Fibroblast of lung (primary cell): ENCODE results near the gene ANKFY1. TPM values are rescaled to one million over a fixed set of nuclear protein-coding genes. Genes with fewer than 3 reads are reported as not detected.

ENCODE experiments used
- DNase-seq, 2 donors: peaks; one replicate each; pipeline versions ENCODE4 v3.0.0 to v3.0.0-alpha.2; 2010; ENCODE audit warnings: low read depth in 2 of 2
- H2AFZ ChIP-seq: 2 replicates; pipeline ENCODE4 v1.5.1; 2012; ENCODE audit warnings: low read length, control low read depth, inconsistent platforms
- H3K27ac ChIP-seq: 2 replicates; pipeline ENCODE4 v1.5.1; 2011; ENCODE audit warnings: low read length, control low read depth; ENCODE audit not compliant: insufficient read depth
- H3K27me3 ChIP-seq: 2 replicates; pipeline ENCODE4 v1.5.1; 2011; ENCODE audit warnings: mild to moderate bottlenecking, low read length; ENCODE audit not compliant: control insufficient read depth, insufficient read depth
- H3K36me3 ChIP-seq: 2 replicates; pipeline ENCODE4 v1.5.1; 2011; ENCODE audit warnings: low read length; ENCODE audit not compliant: control insufficient read depth, insufficient read depth
- H3K4me1 ChIP-seq: 2 replicates; pipeline ENCODE4 v1.5.1; 2011; ENCODE audit warnings: low read length; ENCODE audit not compliant: control insufficient read depth, insufficient read depth; ENCODE audit errors: extremely low read depth
- H3K4me2 ChIP-seq: 2 replicates; pipeline ENCODE4 v1.5.1; 2011; ENCODE audit warnings: low read length, control low read depth; ENCODE audit not compliant: insufficient read depth; ENCODE audit errors: extremely low read depth
- H3K4me3 ChIP-seq, 4 experiments: fragments of 200-600 bp in 1 of 4; sonication (generic) in 1 of 4; replicated peaks in 1 of 4; 2 replicates each; pipeline ENCODE4 v1.5.1; 2011 to 2016; ENCODE audit warnings: low read length in 4 of 4, low read depth in 3 of 4, mild to moderate bottlenecking in 3 of 4, control low read depth in 2 of 4, inconsistent platforms in 1 of 4, mixed read lengths in 1 of 4; ENCODE audit not compliant: insufficient read depth in 1 of 4; ENCODE audit errors: control extremely low read depth in 1 of 4
- H3K79me2 ChIP-seq: 2 replicates; pipeline ENCODE4 v1.5.1; 2012; ENCODE audit warnings: mild to moderate bottlenecking, low read length, inconsistent platforms; ENCODE audit not compliant: control insufficient read depth, insufficient read depth
- H3K9ac ChIP-seq: 2 replicates; pipeline ENCODE4 v1.5.1; 2011; ENCODE audit warnings: mild to moderate bottlenecking, low read length, control low read depth; ENCODE audit not compliant: insufficient read depth
- H3K9me3 ChIP-seq: 2 replicates; pipeline ENCODE4 v1.5.1; 2012; ENCODE audit warnings: low read depth, low read length; ENCODE audit not compliant: control insufficient read depth, insufficient read depth
- H4K20me1 ChIP-seq: 2 replicates; pipeline ENCODE4 v1.5.1; 2011; ENCODE audit warnings: low read length; ENCODE audit not compliant: control insufficient read depth, insufficient read depth; ENCODE audit errors: extremely low read depth
- EZH2 ChIP-seq: IDR thresholded peaks from 2 replicates; pipeline ENCODE4 v1.5.1; 2012; ENCODE audit warnings: low read length, control low read depth, mild to moderate bottlenecking; ENCODE audit errors: missing control alignments
- polyA plus RNA-seq, 2 donors: library from polyadenylated mRNA; depleted of rRNA in 1 of 2; stranded (reverse) in 1 of 2; unstranded in 1 of 2; fragments of >200 nt; gene quantifications; 2 replicates each; pipeline ENCODE4 v1.2.1, GENCODE V29; 2011 to 2012; ENCODE audit warnings: missing spikeins in 1 of 2
- total RNA-seq: library from RNA; depleted of rRNA; stranded (reverse); fragments of >200 nt; gene quantifications from 2 replicates; pipeline ENCODE4 v1.2.1, GENCODE V29; 2014
- TF ChIP-seq, protein P1 (sequence below), 2 donors: IDR thresholded peaks in 1 of 2; conservative IDR thresholded peaks in 1 of 2; 1 replicate in 1 of 2; 2 replicates in 1 of 2; pipeline ENCODE4 v1.5.1; 2011 to 2012; ENCODE audit warnings: low read length in 2 of 2, control low read depth in 1 of 2, inconsistent platforms in 1 of 2, low read depth in 1 of 2, mild to moderate bottlenecking in 1 of 2

ANKFY1 gene
- total and polyA plus RNA-seq, 2 donors (not counting 1 experiment from before 2014, with no cell fraction given): 26.1 to 34.0 TPM

DNA sequence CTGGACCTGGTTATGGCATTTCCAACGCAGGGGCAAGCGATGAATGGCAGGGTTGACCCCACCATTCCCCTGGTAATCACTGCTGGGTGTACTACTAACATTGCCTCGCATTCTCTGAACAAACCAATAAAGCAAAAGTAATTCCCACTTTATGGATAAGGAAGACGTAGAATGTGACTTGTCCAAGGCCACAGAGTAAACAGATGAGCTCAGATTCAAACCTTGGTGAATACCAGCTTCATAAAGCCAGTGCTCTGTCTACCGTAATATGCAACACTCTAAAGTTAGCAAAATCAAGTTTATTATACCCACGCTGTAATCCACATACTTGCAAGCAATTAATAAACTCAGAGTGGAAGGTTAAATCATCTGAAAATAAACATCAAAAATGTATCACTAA lies 59.6 kb downstream of the ANKFY1 start:
- H3K27ac ChIP-seq: peak overlapping the region; percentile 58
- H3K9ac ChIP-seq: no peak overlapping the region
- no peaks in the 10 kb centered on the region for H3K9me3 ChIP-seq
- no peaks in the 10 kb centered on the region for H4K20me1 ChIP-seq
- H3K4me3 ChIP-seq: no peak overlapping the region
- H3K27me3 ChIP-seq: no peaks in the 10 kb centered on the region
- H3K4me2 ChIP-seq: peak overlapping the region; percentile 16
- no peaks in the 10 kb centered on the region for H3K79me2 ChIP-seq
- TF ChIP-seq, protein P1, sequence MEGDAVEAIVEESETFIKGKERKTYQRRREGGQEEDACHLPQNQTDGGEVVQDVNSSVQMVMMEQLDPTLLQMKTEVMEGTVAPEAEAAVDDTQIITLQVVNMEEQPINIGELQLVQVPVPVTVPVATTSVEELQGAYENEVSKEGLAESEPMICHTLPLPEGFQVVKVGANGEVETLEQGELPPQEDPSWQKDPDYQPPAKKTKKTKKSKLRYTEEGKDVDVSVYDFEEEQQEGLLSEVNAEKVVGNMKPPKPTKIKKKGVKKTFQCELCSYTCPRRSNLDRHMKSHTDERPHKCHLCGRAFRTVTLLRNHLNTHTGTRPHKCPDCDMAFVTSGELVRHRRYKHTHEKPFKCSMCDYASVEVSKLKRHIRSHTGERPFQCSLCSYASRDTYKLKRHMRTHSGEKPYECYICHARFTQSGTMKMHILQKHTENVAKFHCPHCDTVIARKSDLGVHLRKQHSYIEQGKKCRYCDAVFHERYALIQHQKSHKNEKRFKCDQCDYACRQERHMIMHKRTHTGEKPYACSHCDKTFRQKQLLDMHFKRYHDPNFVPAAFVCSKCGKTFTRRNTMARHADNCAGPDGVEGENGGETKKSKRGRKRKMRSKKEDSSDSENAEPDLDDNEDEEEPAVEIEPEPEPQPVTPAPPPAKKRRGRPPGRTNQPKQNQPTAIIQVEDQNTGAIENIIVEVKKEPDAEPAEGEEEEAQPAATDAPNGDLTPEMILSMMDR (conservative IDR thresholded peaks at IDR 0.05 in 1 of 2, IDR thresholded peaks at IDR 0.05 in 1 of 2; ENCODE audit: low read depth in 1 of 2, low read length in 2 of 2): no peak
- no peak for TF ChIP-seq EZH2
- peaks cover 8% of the 10 kb centered on the region for H3K4me1 ChIP-seq
- H3K36me3 ChIP-seq: peaks cover 4% of the 10 kb centered on the region
- H2AFZ ChIP-seq: no peak overlapping the region
- peak in 1 of 2 donors; percentile 65 for DNase-seq

DNA sequence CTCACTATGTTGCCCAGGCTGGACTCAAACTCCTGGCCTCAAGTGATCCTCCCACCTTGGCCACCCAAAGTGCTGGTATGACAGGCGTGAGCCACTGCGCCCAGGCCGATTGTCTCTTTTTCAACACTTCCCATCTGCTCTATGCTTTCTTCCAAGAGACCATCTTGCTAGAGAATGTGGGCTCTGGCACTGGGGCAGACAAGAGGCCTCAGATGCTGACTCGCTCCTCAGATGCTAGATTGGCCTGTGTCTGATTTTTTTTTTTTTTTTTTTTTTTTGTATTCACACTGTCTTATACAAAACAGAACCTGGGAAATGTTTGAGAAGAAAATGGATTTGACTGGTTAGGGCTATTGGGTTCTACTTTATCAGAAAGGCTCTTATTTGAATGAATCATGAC lies 62.6 kb downstream of the ANKFY1 start:
- no peaks in the 10 kb centered on the region for H4K20me1 ChIP-seq
- no peak for DNase-seq
- H3K9me3 ChIP-seq: no peaks in the 10 kb centered on the region
- H2AFZ ChIP-seq: no peak overlapping the region
- no peak overlapping the region for H3K27ac ChIP-seq
- H3K9ac ChIP-seq: no peak overlapping the region
- H3K36me3 ChIP-seq: peaks cover 1% of the 10 kb centered on the region
- H3K4me2 ChIP-seq: no peak overlapping the region
- no peaks in the 10 kb centered on the region for H3K79me2 ChIP-seq
- no peaks in the 10 kb centered on the region for H3K27me3 ChIP-seq
- TF ChIP-seq EZH2: no peak
- TF ChIP-seq, protein P1 (conservative IDR thresholded peaks at IDR 0.05 in 1 of 2, IDR thresholded peaks at IDR 0.05 in 1 of 2; ENCODE audit: low read depth in 1 of 2, low read length in 2 of 2): no peak
- H3K4me3 ChIP-seq: no peak overlapping the region
- peaks cover 8% of the 10 kb centered on the region for H3K4me1 ChIP-seq

DNA sequence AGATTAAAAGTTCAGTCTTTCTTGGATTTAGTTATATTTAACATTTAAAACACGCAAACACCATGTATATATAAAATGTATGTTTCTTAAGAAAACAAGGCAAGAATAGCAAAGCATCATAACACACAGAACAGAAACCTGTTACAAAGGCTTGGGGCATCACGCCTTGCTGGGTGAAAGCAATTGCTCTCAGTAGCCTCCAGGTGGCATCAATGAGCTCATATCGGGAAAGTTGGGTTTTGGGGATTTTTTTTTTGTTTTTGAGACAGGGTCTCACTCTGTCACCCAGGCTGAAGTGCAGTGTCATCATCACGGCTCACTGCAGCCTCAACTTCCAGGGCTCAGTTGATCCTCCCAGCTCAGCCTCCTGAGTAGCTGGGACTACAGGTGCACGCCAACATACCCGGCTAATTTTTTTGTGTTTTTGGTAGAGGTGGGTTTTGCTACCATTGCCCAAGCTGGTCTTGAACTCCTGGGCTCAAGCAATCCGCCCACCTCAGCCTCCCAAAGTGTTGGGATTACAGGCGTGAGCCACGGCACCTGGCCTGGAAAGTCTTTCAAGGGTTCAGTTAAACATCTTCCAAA lies 63.9 kb downstream of the ANKFY1 start:
- no peaks in the 10 kb centered on the region for H3K79me2 ChIP-seq
- no peaks in the 10 kb centered on the region for H3K9me3 ChIP-seq
- no peak overlapping the region for H2AFZ ChIP-seq
- no peaks in the 10 kb centered on the region for H3K27me3 ChIP-seq
- TF ChIP-seq, protein P1 (conservative IDR thresholded peaks at IDR 0.05 in 1 of 2, IDR thresholded peaks at IDR 0.05 in 1 of 2; ENCODE audit: low read depth in 1 of 2, low read length in 2 of 2): peak; percentile 74 to 86
- TF ChIP-seq EZH2: no peak
- H3K4me3 ChIP-seq: no peak overlapping the region
- H3K27ac ChIP-seq: no peak overlapping the region
- H3K9ac ChIP-seq: no peak overlapping the region
- peaks cover 7% of the 10 kb centered on the region for H3K4me1 ChIP-seq
- H3K4me2 ChIP-seq: no peak overlapping the region
- DNase-seq: peak in 1 of 2 donors; percentile 51
- peaks cover 2% of the 10 kb centered on the region for H3K36me3 ChIP-seq
- H4K20me1 ChIP-seq: no peaks in the 10 kb centered on the region
